Prostate gland (tissue), 2 donors: ENCODE data around the gene ZNF273.

Experiments used
- CTCF ChIP-seq, 4 experiments: fragments of 200-600 bp in 2 of 4; fragments of 450-650 bp in 2 of 4; sonication (generic) in 2 of 4; IDR thresholded peaks; 1 replicate in 3 of 4; 2 replicates in 1 of 4; pipeline ENCODE4 v1.5.1; 2016 to 2019; ENCODE audit warnings: antibody characterized with exemption in 4 of 4, mild to moderate bottlenecking in 2 of 4, moderate library complexity in 2 of 4
- POLR2A ChIP-seq: fragments of 450-650 bp; IDR thresholded peaks from one replicate; pipeline ENCODE4 v1.6.1; 2016; ENCODE audit warnings: antibody characterized with exemption, mild to moderate bottlenecking
- POLR2AphosphoS5 ChIP-seq: sonication (generic); formaldehyde crosslinking; IDR thresholded peaks from one replicate; pipeline ENCODE4 v1.6.1; 2017; ENCODE audit warnings: antibody characterized with exemption

- TF ChIP-seq POLR2A (no peak), CTCF (IDR thresholded peaks at IDR 0.05) (no peak), POLR2AphosphoS5 (no peak)
These were observed 31.4 kb downstream of the ZNF273 start for GRCh38 chr7:64934478-64934877.
